Heart right ventricle (tissue), 16 donors: Measurements from ENCODE around the gene ZNF787. TPM values are rescaled to one million over a fixed set of nuclear protein-coding genes. Genes with fewer than 3 reads are reported as not detected.
A peak's percentile ranks its signal among the peaks of the same experiment; 100 is the strongest.
"Not testable (repeated sequence)": the region's sequence is repeated elsewhere in the genome, so short reads cannot be mapped to it uniquely, and the experiment has no call there.

ENCODE experiments used
- ATAC-seq, 8 donors: fragments of 200-7000 bp; cut with Tn5 transposase; one replicate each; pipeline ENCODE4 v1.9.1; 2020; ENCODE audit warnings: mild to moderate bottlenecking in 8 of 8, moderate library complexity in 8 of 8, moderate number of reproducible peaks in 1 of 8
- DNase-seq, 2 donors: peaks; one replicate each; pipeline ENCODE4 v3.0.0-alpha.2; 2020
- H3K27ac ChIP-seq, 10 donors: fragments of 200-600 bp; sonication (generic) in 2 of 10; one replicate each; pipeline versions ENCODE4 v1.5.0 to v1.8.0; 2020 to 2022; ENCODE audit warnings: mild to moderate bottlenecking in 3 of 10
- H3K27me3 ChIP-seq, 7 donors: fragments of 200-600 bp; one replicate each; pipeline ENCODE4 v1.8.0; 2021 to 2022; ENCODE audit warnings: mild to moderate bottlenecking in 2 of 7
- H3K36me3 ChIP-seq, 9 donors: fragments of 200-600 bp; sonication (generic) in 1 of 9; one replicate each; pipeline versions ENCODE4 v1.5.0 to v1.8.0; 2020 to 2022; ENCODE audit warnings: mild to moderate bottlenecking in 2 of 9
- H3K4me1 ChIP-seq, 9 donors: fragments of 200-600 bp; sonication (generic) in 1 of 9; one replicate each; pipeline versions ENCODE4 v1.5.0 to v1.8.0; 2020 to 2022; ENCODE audit warnings: mild to moderate bottlenecking in 4 of 9
- H3K4me3 ChIP-seq, 10 donors: fragments of 200-600 bp; sonication (generic) in 2 of 10; one replicate each; pipeline versions ENCODE4 v1.5.0 to v1.8.0; 2020 to 2022; ENCODE audit warnings: mild to moderate bottlenecking in 7 of 10, moderate library complexity in 2 of 10
- H3K9me3 ChIP-seq, 11 donors: fragments of 200-600 bp in 10 of 11; sonication (generic) in 2 of 11; one replicate each; pipeline versions ENCODE4 v1.5.0 to v1.8.0; 2013 to 2022; ENCODE audit warnings: mild to moderate bottlenecking in 2 of 11, control low read depth in 1 of 11, moderate library complexity in 1 of 11
- CTCF ChIP-seq, 9 donors: fragments of 200-600 bp; sonication (generic) in 2 of 9; IDR thresholded peaks; one replicate each; pipeline versions ENCODE4 v1.5.0 to v1.8.0; 2021 to 2022; ENCODE audit warnings: antibody characterized with exemption in 9 of 9, mild to moderate bottlenecking in 5 of 9, moderate library complexity in 1 of 9
- WGBS, 2 donors: extraction: QIAGEN DNeasy Blood & Tissue Kit; methylation state at CpG; one replicate each; pipeline ENCODE4 v1.1.7; 2013; ENCODE audit warnings: inconsistent platforms in 1 of 2; 5-methylcytosine and 5-hydroxymethylcytosine counted together
- intact Hi-C, 10 donors: fragments of 100-400 bp; cut with DNase I; formaldehyde crosslinking; loops; one replicate each; pipeline versions ENCODE4 v1.11.1 to v1.14.2; 2022
- polyA plus RNA-seq, 2 donors: library from polyadenylated mRNA; stranded (reverse); fragments of 200-250 nt; gene quantifications; one replicate each; pipeline ENCODE4 v1.2.3, GENCODE V29; 2013
- total RNA-seq, 10 donors: library from RNA; stranded (reverse); fragmentation: NEBNext Ultra II Directional in 3 of 10; extraction: Animal tissue kit (Norgen Biotek cat#: 25700) in 3 of 10; gene quantifications; one replicate each; pipeline versions ENCODE4 v1.2.1 to v1.2.4, GENCODE V29; 2021 to 2023
- donor health status: Arrhythmogenic right ventricular cardiomyopathy.
- donor health status: ischemic (EF 13 %, LVEDD 7.1; RV severe dilation, severe dysfunction).
- donor health status: healthy with polysubstance abuse.
- donor health status: DM: no; HTN: yes; CAD: no.
- donor health status: DM: no; HTN: no; CAD: no.
- donor health status: ischemic (EF 25% LVEDD 6.9; RV normal size, moderate dysfunction).
- donor health status: ischemic (EF 25% LVEDD 5.7; RV mildly dilated, moderate dysfunction).
- donor health status: healthy.
- donor health status: DM: yes; HTN: yes; CAD: no.
- donor health status: Ischemic cardiomyopathy.
- donor health status: ischemic (EF 35%, LVEDD 5.7; RV mildly dilated, moderate dysfunction).
- donor health status: nonischemic (EF 11% LVEDD 7.7; RV severe dilation, severe dysfunction).
- donor health status: DM: yes; HTN: yes; CAD: no.
- donor health status: PGD.
- donor health status: ischemic (EF 29% LVEDD 5.4; RV normal size, mild dysfunction).
- donor health status: nonischemic (EF 23%, LVEDD 6.1; RV moderate dilation, normal function).

The ZNF787 gene
- total and polyA plus RNA-seq, 12 donors: 18.5 to 47.2 (median 28.4) TPM

GRCh38 chr19:56108447-56109195 lies 12.5 kb downstream of the ZNF787 start:
- intact Hi-C loops: loop anchor here in 3 of 10 donors (5.0 to 10.0 kb wide), 4 partner anchors 34 to 374 kb away; partner anchors contain the start of gene ZNF444 (in 1 of the 3)
- WGBS, 2 donors: 24 to 27% methylated on average over 24 of the region's 24 CpGs
- Histone ChIP-seq H3K9me3 (no peaks in the 10 kb centered on the region), H3K4me1 (peaks cover 39 to 91% (median 78%) of the 10 kb centered on the region in 9 donors), H3K36me3 (peaks cover 0 to 10% (median 0%) of the 10 kb centered on the region in 9 donors), H3K4me3 (peak overlapping the region in 6 of 10 donors; percentile 1 to 42 (median 18)), H3K27ac (peak overlapping the region in 8 of 10 donors; percentile 1 to 79 (median 35)), H3K27me3 (no peaks in the 10 kb centered on the region)
- ATAC-seq (peak in 4 of 8 donors; percentile 1 to 19 (median 12)), DNase-seq (peak in 1 of 2 donors; percentile 61)
- TF ChIP-seq CTCF (IDR thresholded peaks at IDR 0.05): no peak

- intact Hi-C loops: loop anchor here in 3 of 10 donors (5.0 to 10.0 kb wide), 4 partner anchors 35 to 375 kb away; partner anchors contain the start of gene ZNF444 (in 1 of the 3)
- H3K4me3 ChIP-seq: no peak overlapping the region
- peak in 1 of 2 donors; percentile 36 for DNase-seq
- 63 to 67% methylated on average over 24 to 27 of the region's 27 CpGs for WGBS, 2 donors
- peaks cover 35 to 87% (median 70%) of the 10 kb centered on the region in 9 donors for H3K4me1 ChIP-seq
- peaks cover 0 to 15% (median 0%) of the 10 kb centered on the region in 9 donors for H3K36me3 ChIP-seq
- TF ChIP-seq CTCF (IDR thresholded peaks at IDR 0.05): no peak
- no peak overlapping the region for H3K27ac ChIP-seq
- H3K9me3 ChIP-seq: no peaks in the 10 kb centered on the region
- H3K27me3 ChIP-seq: no peaks in the 10 kb centered on the region
- peak in 4 of 8 donors; percentile 8 to 40 (median 28) for ATAC-seq
Measured at GRCh38 chr19:56107626-56108351, 13.3 kb downstream of the ZNF787 start.

GRCh38 chr19:56106993-56107392 lies 14.1 kb downstream of the ZNF787 start:
- no peak overlapping the region for H3K27ac ChIP-seq
- no peak overlapping the region for H3K4me3 ChIP-seq
- intact Hi-C loops: loop anchor here in 3 of 10 donors (5.0 to 10.0 kb wide), 4 partner anchors 35 to 375 kb away; partner anchors contain the start of gene ZNF444 (in 1 of the 3)
- ATAC-seq: no peak
- DNase-seq: no peak
- no peak for TF ChIP-seq CTCF (IDR thresholded peaks at IDR 0.05)
- H3K27me3 ChIP-seq: no peaks in the 10 kb centered on the region
- H3K4me1 ChIP-seq: peaks cover 27 to 79% (median 62%) of the 10 kb centered on the region in 9 donors
- WGBS, 2 donors: 88 to 89% methylated on average over 11 of the region's 11 CpGs
- H3K9me3 ChIP-seq: no peaks in the 10 kb centered on the region
- peaks cover 0 to 23% (median 0%) of the 10 kb centered on the region in 9 donors for H3K36me3 ChIP-seq

GRCh38 chr19:56106397-56106849 lies 14.7 kb downstream of the ZNF787 start:
- TF ChIP-seq CTCF (IDR thresholded peaks at IDR 0.05): no peak
- intact Hi-C loops: loop anchor here in 3 of 10 donors (5.0 to 10.0 kb wide), 4 partner anchors 36 to 376 kb away; partner anchors contain the start of gene ZNF444 (in 1 of the 3)
- Histone ChIP-seq H3K27me3 (no peaks in the 10 kb centered on the region), H3K9me3 (no peaks in the 10 kb centered on the region), H3K4me3 (no peak overlapping the region), H3K27ac (no peak overlapping the region), H3K36me3 (peaks cover 0 to 29% (median 0%) of the 10 kb centered on the region in 9 donors), H3K4me1 (peaks cover 22 to 73% (median 57%) of the 10 kb centered on the region in 9 donors)
- 85 to 86% methylated on average over 27 of the region's 27 CpGs for WGBS, 2 donors
- DNase-seq (peak in 1 of 2 donors; percentile 15), ATAC-seq (no peak)

- H3K27me3 ChIP-seq, ATAC-seq, H3K4me3 ChIP-seq, H3K9me3 ChIP-seq: not testable (repeated sequence)
- WGBS, 2 donors: 95 to 97% methylated on average over 61 of the region's 61 CpGs
- Histone ChIP-seq H3K36me3 (peaks cover 0 to 34% (median 0%) of the 10 kb centered on the region in 9 donors), H3K4me1 (peaks cover 21 to 68% (median 52%) of the 10 kb centered on the region in 9 donors), H3K27ac (peak overlapping the region in 1 of 10 donors; percentile 3)
- peak in 1 of 2 donors; percentile 8 for DNase-seq
- intact Hi-C loops: loop anchor here in 3 of 10 donors (5.0 to 10.0 kb wide), 4 partner anchors 36 to 376 kb away; partner anchors contain the start of gene ZNF444 (in 1 of the 3)
Measured at GRCh38 chr19:56105831-56106396, 15.2 kb downstream of the ZNF787 start.
